ENCODE measurements around the gene ZNF648.

The ZNF648 gene

GRCh38 chr1:182065126-182065845 is 3.8 kb upstream of the ZNF648 start:
- Histone ChIP-seq H3K4me1 (ENCODE audit: control insufficient read depth, insufficient read depth, low read length) (no peaks in the 10 kb centered on the region), H3K9me3 (ENCODE audit: control insufficient read depth, low read length) (no peaks in the 10 kb centered on the region), H3K27me3 (ENCODE audit: control insufficient read depth, insufficient read depth, low read length) (no peaks in the 10 kb centered on the region), H3K9ac (ENCODE audit: low read length) (no peak overlapping the region), H3K36me3 (ENCODE audit: control insufficient read depth, insufficient read depth, low read length) (no peaks in the 10 kb centered on the region), H3K4me3 (ENCODE audit: low read length) (no peak overlapping the region)

DNA sequence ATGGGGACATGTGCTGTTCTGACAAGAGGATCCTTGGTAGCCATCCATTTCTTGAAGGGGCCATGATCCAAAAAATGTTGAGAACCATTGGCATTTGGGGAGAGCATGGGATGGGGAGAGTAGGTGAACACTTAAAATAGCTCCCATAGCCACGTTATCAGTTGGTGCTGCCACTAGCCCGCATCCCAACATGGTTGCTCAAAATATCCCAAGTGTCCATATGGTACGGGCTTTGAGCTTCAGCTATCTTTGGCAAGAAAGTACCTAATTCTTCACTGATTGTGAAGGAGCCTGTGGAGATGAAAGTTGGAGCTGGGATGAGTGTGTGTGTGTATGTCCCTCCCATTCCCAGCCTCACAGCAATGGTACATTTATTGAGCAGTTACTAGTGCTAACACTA is 3.1 kb upstream of the ZNF648 start:
- H3K9me3 ChIP-seq (ENCODE audit: control insufficient read depth, low read length): no peaks in the 10 kb centered on the region
- H3K9ac ChIP-seq (ENCODE audit: low read length): no peak overlapping the region
- H3K4me3 ChIP-seq (ENCODE audit: low read length): no peak overlapping the region
- H3K27me3 ChIP-seq (ENCODE audit: control insufficient read depth, insufficient read depth, low read length): no peaks in the 10 kb centered on the region
- H3K36me3 ChIP-seq (ENCODE audit: control insufficient read depth, insufficient read depth, low read length): no peaks in the 10 kb centered on the region
- H3K4me1 ChIP-seq (ENCODE audit: control insufficient read depth, insufficient read depth, low read length): no peaks in the 10 kb centered on the region

DNA sequence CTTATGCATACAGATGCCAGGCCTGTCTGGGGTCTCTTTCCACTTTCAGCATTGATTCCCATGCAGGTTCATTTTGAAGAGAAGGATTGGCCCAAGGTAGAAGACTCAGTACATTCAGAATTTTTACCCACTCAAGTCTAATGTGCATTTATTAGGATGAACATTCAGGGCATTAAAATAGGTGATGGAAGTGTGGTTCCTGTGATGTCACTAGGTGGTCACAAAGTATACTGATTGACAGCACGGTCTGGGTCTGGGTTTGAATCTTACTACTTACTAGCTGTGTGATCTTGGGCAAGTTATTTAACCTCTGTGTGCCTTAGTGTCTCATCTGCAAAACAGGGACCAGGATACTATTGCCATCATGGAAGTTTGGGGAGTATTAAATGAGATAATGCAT is 711 bp upstream of the ZNF648 start:
- no peaks in the 10 kb centered on the region for H3K4me1 ChIP-seq (ENCODE audit: control insufficient read depth, insufficient read depth, low read length)
- H3K9ac ChIP-seq (ENCODE audit: low read length): no peak overlapping the region
- no peak overlapping the region for H3K4me3 ChIP-seq (ENCODE audit: low read length)
- H3K36me3 ChIP-seq (ENCODE audit: control insufficient read depth, insufficient read depth, low read length): no peaks in the 10 kb centered on the region
- H3K27me3 ChIP-seq (ENCODE audit: control insufficient read depth, insufficient read depth, low read length): peaks cover 12% of the 10 kb centered on the region
- H3K9me3 ChIP-seq (ENCODE audit: control insufficient read depth, low read length): no peaks in the 10 kb centered on the region

DNA sequence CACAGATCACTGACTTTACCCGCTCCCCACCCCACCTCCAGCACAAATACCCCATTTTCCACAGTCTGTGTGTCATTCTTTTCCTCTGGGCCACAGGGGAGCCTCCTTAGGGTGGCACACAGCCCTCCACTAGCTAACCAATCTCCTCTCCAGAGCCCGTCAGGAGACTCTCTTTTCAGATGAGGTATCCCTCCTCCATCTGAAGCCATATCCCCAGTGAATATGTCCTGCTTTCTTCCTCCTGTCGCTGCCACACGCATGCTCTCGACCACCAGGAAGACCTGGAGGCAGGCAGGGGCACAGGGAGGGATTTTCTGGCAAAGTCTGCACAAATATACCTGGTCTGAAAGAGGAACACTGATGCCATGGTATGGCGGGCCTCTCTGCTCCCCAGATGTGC is 635 bp downstream of the ZNF648 start:
- no peaks in the 10 kb centered on the region for H3K4me1 ChIP-seq (ENCODE audit: control insufficient read depth, insufficient read depth, low read length)
- no peak overlapping the region for H3K4me3 ChIP-seq (ENCODE audit: low read length)
- peaks cover 22% of the 10 kb centered on the region for H3K27me3 ChIP-seq (ENCODE audit: control insufficient read depth, insufficient read depth, low read length)
- H3K9ac ChIP-seq (ENCODE audit: low read length): no peak overlapping the region
- no peaks in the 10 kb centered on the region for H3K36me3 ChIP-seq (ENCODE audit: control insufficient read depth, insufficient read depth, low read length)
- no peaks in the 10 kb centered on the region for H3K9me3 ChIP-seq (ENCODE audit: control insufficient read depth, low read length)

DNA sequence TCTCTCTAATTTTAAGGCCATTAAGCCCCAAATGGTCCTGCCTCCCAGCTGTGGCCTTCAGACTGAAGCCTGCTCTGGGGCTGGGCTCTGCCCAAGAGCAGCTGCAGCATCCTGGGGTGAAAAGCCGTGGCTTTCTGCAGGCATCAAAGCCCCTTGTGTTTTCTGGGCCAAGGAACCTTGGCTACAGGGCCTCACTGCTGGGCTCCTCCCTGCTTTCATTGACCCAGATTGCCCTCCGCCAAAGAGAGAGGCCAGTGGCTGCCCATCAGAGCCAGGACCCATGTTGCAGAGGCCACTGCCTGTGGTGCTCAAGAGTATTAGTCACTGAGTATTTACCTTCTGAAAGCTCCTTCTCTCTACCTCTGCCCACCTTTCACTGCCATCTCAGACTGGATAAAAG is 1.6 kb downstream of the ZNF648 start:
- Histone ChIP-seq H3K4me3 (ENCODE audit: low read length) (no peak overlapping the region), H3K9ac (ENCODE audit: low read length) (no peak overlapping the region), H3K4me1 (ENCODE audit: control insufficient read depth, insufficient read depth, low read length) (no peaks in the 10 kb centered on the region), H3K9me3 (ENCODE audit: control insufficient read depth, low read length) (no peaks in the 10 kb centered on the region), H3K36me3 (ENCODE audit: control insufficient read depth, insufficient read depth, low read length) (no peaks in the 10 kb centered on the region), H3K27me3 (ENCODE audit: control insufficient read depth, insufficient read depth, low read length) (peaks cover 22% of the 10 kb centered on the region)

- Histone ChIP-seq H3K4me3 (ENCODE audit: low read length) (no peak overlapping the region), H3K9me3 (ENCODE audit: control insufficient read depth, low read length) (no peaks in the 10 kb centered on the region), H3K27me3 (ENCODE audit: control insufficient read depth, insufficient read depth, low read length) (peaks cover 22% of the 10 kb centered on the region), H3K36me3 (ENCODE audit: control insufficient read depth, insufficient read depth, low read length) (no peaks in the 10 kb centered on the region), H3K9ac (ENCODE audit: low read length) (no peak overlapping the region), H3K4me1 (ENCODE audit: control insufficient read depth, insufficient read depth, low read length) (no peaks in the 10 kb centered on the region)
Observed at GRCh38 chr1:182056601-182057366, 4.7 kb downstream of the ZNF648 start.

DNA sequence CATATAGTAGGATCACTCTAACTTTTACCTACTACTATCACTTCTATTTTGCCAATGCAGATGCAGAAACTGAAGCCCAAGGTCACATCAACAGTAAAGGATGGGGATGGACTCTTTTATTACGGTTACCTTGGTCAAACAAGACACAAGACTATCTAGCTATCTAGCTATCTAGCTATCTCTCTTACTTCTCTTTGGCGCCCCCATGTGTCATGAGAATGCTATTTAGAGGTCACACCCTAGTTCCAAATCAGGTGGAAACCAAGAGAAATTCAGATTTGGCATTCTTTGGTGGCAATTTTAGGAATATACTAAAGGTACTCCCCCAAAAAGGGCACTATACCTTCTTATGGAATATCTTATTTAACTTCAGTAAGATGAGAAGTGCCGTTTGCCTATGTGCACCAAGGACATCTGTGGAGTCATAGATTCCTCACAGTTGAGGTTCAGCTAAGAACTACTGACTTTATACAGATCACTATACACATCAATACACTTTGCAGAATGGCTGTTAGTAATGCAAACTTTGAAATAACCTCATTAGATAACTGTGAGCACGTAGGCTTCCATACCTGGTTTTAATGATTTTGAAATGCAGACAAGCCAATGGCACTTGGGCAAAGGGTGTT is 6.7 kb downstream of the ZNF648 start:
- Histone ChIP-seq H3K9ac (ENCODE audit: low read length) (no peak overlapping the region), H3K27me3 (ENCODE audit: control insufficient read depth, insufficient read depth, low read length) (peaks cover 22% of the 10 kb centered on the region), H3K36me3 (ENCODE audit: control insufficient read depth, insufficient read depth, low read length) (no peaks in the 10 kb centered on the region), H3K4me3 (ENCODE audit: low read length) (no peak overlapping the region), H3K4me1 (ENCODE audit: control insufficient read depth, insufficient read depth, low read length) (no peaks in the 10 kb centered on the region), H3K9me3 (ENCODE audit: control insufficient read depth, low read length) (no peaks in the 10 kb centered on the region)

DNA sequence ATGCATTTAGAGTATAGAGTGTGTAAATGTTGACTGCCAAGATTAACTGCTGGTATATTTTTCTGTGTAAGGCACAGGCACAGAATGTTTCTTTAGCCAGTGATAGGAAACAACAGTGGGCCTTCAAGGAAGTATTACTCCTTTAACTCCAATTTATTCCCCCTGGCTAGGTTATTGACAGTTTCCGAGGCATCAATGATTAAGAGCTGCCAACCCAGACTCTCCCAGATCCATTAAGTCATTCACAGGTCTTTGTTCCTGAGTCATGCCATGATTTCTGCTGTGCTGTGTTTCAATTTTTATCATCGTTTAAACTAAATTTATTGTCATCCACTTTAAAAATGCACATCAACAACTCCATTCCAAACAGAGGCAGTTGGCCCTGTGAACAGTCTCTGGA is 9.2 kb downstream of the ZNF648 start:
- H3K27me3 ChIP-seq (ENCODE audit: control insufficient read depth, insufficient read depth, low read length): peaks cover 12% of the 10 kb centered on the region
- H3K9me3 ChIP-seq (ENCODE audit: control insufficient read depth, low read length): no peaks in the 10 kb centered on the region
- H3K4me1 ChIP-seq (ENCODE audit: control insufficient read depth, insufficient read depth, low read length): no peaks in the 10 kb centered on the region
- no peak overlapping the region for H3K9ac ChIP-seq (ENCODE audit: low read length)
- no peak overlapping the region for H3K4me3 ChIP-seq (ENCODE audit: low read length)
- H3K36me3 ChIP-seq (ENCODE audit: control insufficient read depth, insufficient read depth, low read length): no peaks in the 10 kb centered on the region

DNA sequence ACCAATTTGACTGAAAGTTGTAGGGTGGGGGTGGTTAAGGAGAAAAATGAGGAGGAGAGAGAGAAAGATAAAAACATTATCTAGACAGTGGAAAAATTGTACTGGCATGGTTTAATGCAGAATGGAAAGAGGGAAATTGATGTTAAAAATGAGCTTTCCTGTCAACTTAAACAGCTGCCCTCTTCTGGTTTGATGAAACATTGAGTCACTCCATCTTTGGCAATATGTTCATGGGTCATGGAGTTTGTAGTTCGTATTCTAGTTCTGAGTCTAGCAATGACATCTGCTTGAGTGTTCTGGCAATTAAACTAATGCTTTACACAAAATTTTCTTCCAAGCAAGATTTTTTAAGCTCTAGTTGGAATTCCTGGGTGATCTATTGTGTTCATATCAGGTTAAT is 9.6 kb downstream of the ZNF648 start:
- H3K4me3 ChIP-seq (ENCODE audit: low read length): no peak overlapping the region
- no peaks in the 10 kb centered on the region for H3K9me3 ChIP-seq (ENCODE audit: control insufficient read depth, low read length)
- no peak overlapping the region for H3K9ac ChIP-seq (ENCODE audit: low read length)
- H3K27me3 ChIP-seq (ENCODE audit: control insufficient read depth, insufficient read depth, low read length): peaks cover 8% of the 10 kb centered on the region
- no peaks in the 10 kb centered on the region for H3K4me1 ChIP-seq (ENCODE audit: control insufficient read depth, insufficient read depth, low read length)
- no peaks in the 10 kb centered on the region for H3K36me3 ChIP-seq (ENCODE audit: control insufficient read depth, insufficient read depth, low read length)

DNA sequence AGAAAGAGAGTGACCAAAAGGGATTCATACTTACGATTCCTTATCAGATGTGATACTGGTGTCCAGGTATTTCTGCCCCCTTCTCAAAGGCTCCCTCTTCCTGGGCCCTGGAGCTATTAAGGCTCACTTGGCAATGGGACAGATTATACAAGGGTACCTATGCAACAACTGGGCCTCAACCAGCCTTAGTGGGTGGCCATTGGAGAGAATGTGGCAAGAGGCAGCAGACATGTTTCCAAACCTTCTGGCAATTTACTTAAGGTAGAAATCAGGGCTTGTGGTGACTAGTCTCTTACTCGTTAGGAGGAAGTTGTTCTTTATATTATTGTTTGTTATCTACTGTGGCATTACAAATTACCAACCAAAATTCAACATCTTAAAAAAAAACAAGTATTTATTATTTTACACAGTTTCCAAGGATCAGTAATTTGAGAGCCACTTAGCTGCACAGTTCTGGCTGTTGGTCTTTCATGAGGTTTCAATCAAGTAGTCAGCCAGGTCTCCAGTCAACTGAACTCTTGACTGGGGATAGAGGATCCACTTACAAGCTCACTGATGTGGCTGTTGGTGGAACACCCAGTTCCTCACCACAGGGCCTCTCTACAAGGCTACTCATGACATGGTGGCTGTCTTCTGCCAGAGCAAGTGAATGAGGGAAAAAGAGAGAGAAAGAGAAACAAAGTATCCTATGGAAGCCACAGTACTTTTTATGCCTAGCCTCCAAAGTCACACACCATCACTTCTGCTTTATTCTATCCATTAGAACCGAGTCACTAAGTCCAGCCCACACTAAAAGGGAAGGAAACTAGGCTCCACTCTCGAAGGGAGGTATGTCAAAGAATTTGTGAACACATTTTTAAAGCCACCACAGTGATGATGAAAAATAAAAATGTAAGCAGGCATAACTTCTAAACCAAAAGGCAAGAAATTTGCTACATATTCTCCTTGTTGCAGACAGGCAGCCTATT is 10.7 kb downstream of the ZNF648 start:
- Histone ChIP-seq H3K9ac (ENCODE audit: low read length) (no peak overlapping the region), H3K4me1 (ENCODE audit: control insufficient read depth, insufficient read depth, low read length) (no peaks in the 10 kb centered on the region), H3K9me3 (ENCODE audit: control insufficient read depth, low read length) (no peaks in the 10 kb centered on the region), H3K27me3 (ENCODE audit: control insufficient read depth, insufficient read depth, low read length) (no peaks in the 10 kb centered on the region), H3K36me3 (ENCODE audit: control insufficient read depth, insufficient read depth, low read length) (no peaks in the 10 kb centered on the region), H3K4me3 (ENCODE audit: low read length) (no peak overlapping the region)

DNA sequence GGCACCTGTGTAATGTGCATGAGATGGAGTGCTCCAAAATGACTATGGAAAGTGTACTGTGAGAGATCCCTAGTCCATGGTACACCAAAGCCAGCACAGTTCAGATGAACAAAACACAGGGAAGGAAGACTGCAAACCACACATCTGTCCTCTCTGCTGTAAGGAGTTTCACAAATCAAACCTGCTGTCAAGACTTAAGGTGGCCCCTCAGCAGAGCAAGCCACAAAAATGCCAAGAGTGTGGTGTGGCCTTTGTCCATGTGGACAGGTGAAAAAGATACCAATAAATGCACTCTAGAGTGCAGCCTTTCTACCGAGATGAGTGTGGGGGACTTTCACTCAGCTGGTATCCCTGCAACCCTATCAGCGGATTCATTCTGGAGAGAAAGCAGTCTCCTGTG is 12.9 kb downstream of the ZNF648 start:
- Histone ChIP-seq H3K36me3 (ENCODE audit: control insufficient read depth, insufficient read depth, low read length) (no peaks in the 10 kb centered on the region), H3K27me3 (ENCODE audit: control insufficient read depth, insufficient read depth, low read length) (no peaks in the 10 kb centered on the region), H3K4me3 (ENCODE audit: low read length) (no peak overlapping the region), H3K9ac (ENCODE audit: low read length) (no peak overlapping the region), H3K4me1 (ENCODE audit: control insufficient read depth, insufficient read depth, low read length) (no peaks in the 10 kb centered on the region), H3K9me3 (ENCODE audit: control insufficient read depth, low read length) (no peaks in the 10 kb centered on the region)

Data from mucosa of stomach (tissue), 1 donor.